HG03095 (cell line): ENCODE data around the gene PDCD5.
"Not testable (repeated sequence)": the region's sequence is repeated elsewhere in the genome, so short reads cannot be mapped to it uniquely, and the experiment has no call there.

Experiments
- ATAC-seq: cut with Tn5 transposase; IDR thresholded peaks from one replicate; pipeline ENCODE4 v1.9.1; 2021; ENCODE audit warnings: moderate library complexity; ENCODE audit not compliant: unreplicated experiment

The PDCD5 gene, protein sequence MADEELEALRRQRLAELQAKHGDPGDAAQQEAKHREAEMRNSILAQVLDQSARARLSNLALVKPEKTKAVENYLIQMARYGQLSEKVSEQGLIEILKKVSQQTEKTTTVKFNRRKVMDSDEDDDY

DNA sequence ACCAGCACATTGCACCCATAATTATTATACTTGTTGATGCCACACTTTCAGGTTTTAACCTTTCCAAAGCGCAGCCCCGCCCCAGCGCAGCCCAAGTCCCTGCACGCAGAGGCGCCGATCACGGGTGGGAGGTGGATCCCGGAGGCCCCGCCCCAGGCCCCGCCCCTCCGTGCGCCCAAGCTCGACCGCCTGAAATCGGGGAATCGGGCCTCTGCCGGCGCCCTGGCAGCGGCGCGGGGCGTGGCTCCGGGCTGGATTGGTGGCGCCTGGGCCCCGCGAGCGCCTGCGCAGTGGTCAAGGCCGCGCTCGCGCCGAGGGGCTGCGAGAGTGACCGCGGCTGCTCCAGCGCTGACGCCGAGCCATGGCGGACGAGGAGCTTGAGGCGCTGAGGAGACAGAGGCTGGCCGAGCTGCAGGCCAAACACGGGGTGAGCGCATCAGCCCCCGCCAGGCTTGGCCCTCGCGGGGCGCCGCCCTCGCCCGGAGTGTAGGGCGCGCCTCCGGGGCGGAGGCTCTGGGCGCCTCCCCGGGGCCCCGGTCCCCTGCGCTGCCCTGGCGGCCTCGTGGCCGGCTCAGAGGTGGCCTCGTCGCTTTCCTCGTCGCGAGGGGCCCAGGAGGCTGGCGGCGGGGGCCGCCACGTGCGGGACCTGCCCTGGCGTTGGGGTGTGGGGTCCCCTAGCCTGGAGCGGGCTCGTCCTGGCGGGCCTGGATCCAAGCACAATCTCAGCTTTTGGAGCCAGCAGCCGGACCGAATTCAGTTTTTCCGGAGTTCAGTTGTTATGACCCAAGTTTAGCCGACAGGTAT is at the start of gene PDCD5:
Gene PDCD5, plus strand, starts transcription at position 290 of the 804 bp plus-strand sequence. Its CDS starts 72 bp downstream, at position 362.
- ATAC-seq: peak; percentile 76

- no peak for ATAC-seq
These were observed 48.8 kb upstream of the PDCD5 start for GRCh38 chr19:32532233-32532632.

DNA sequence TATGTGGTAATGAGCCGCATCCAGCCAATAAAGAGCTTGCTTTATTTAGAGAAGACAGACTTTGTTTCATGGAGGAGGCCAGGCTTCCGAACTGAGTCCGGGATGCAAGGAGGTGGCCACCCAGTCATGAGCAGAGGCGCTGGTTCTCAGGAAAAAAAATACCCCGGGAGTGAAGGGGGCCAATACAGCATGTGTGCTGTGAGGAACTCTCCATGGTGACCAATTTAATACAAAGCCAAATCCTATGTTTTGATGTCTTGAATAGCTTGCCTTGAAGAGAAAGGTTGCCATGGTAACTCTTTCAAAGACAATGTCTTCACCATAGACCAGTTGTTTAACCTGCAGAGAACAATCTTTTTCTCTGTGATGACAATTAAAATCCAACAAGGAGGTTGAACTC is 43.4 kb upstream of the PDCD5 start:
- ATAC-seq: no peak

DNA sequence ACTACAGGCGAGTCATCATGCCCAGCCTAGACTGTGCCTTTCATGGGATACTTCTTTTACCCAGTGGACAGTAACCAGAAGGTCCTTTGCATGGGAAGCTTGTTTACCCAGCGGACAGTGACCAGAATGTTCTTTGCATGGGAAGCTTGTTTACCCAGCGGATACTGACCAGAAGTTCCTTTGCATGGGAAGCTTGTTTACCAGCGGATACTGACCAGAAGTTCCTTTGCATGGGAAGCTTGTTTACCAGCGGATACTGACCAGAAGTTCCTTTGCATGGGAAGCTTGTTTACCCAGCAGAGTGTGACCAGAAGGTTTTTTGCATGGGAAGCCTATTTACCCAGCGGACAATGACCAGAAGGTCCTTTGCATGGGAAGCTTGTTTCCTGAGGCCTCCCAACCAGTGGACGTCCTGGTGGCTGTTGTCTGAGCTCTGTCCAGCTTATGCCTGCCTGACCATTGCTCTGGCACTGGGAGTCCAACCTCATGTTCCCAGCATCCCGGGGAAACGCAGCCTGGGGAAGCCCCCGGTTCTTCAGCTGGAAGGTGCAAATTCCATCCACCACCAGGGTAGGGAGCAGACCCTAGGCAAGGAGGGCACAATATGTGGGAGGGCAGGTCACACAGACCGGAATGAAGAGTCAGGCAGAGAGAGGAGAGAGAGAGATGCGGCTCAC is 41.6 kb upstream of the PDCD5 start:
- no peak for ATAC-seq

DNA sequence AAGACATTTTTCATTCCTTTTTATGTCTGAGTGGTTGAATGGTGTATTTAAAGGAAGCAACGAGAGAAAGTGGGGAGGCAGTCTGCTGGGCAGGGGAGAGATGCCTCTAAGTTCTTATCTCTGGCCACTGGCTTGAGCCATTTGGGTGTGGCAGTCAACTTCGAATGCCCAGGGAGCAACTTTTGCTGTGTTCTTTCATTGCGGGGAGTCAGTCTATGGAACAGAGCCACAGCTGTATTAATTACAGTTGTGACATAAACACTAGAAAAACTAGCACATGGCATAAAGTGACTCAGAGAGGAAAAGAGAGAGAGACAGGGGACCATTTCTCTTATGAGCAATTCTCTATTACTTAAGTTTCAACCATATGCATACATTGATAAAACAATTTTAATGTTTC is 40.4 kb upstream of the PDCD5 start:
- no peak for ATAC-seq

GRCh38 chr19:32541376-32541775 is 39.6 kb upstream of the PDCD5 start:
- not testable (repeated sequence) for ATAC-seq

GRCh38 chr19:32542477-32543108 is 38.4 kb upstream of the PDCD5 start:
- ATAC-seq: no peak

DNA sequence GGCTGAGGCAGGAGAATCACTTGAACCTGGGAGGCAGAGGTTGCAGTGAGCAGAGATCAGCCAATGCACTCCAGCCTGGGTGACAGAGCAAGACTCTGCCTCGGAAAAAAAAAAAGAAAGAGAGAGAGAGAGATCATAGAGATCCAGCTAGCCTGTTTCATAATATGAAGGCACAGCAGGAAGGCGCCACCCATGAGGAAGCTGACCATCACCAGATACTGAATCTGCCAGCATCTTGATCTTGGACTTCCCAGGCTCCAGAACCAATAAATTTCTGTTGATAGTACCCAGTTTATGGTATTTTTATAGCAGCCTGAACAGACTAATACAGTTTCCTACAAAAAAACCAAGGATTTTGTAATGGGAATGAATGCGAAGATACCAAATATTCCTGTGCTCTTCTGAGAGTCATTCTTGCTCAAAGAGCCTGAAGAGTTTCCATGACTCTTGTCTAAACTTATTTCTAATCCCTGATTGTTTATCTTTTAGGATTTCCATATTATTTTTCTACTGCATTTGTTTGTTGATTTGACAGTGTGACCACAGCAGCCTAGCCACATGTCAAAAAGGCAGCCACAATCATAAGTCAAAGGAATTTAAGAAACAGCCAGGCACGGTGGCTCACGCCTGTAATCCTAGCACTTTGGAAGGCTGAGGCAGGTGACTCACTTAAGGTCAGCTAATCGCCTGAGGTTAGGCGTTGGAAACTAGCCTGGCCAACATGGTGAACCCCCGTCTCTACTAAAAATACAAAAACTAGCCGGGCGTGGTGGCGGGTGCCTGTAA is 37.7 kb upstream of the PDCD5 start:
- ATAC-seq: no peak

- no peak for ATAC-seq
These were observed 36.1 kb upstream of the PDCD5 start for GRCh38 chr19:32544917-32545316.

DNA sequence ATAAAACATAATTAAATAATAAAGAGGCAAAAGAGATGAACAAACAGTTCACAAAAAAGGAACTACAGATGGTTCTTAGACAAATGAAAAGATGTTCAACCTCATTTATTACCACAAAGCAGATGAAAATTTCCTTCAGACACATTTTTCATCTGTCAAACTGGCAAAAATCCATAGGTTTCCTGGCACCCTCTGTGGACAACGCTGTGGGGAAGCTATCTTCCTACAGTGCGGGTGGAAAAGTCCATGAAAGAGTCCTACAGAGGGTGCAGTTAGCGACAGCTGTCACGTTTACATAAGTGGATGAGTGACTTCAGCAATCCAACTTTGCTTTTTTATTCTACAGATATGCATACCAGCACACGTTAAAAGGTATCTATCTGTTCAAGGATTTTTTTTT is 30.3 kb upstream of the PDCD5 start:
- no peak for ATAC-seq

GRCh38 chr19:32555786-32556185 is 25.2 kb upstream of the PDCD5 start:
- no peak for ATAC-seq

GRCh38 chr19:32558607-32559228 is 22.3 kb upstream of the PDCD5 start:
- no peak for ATAC-seq

DNA sequence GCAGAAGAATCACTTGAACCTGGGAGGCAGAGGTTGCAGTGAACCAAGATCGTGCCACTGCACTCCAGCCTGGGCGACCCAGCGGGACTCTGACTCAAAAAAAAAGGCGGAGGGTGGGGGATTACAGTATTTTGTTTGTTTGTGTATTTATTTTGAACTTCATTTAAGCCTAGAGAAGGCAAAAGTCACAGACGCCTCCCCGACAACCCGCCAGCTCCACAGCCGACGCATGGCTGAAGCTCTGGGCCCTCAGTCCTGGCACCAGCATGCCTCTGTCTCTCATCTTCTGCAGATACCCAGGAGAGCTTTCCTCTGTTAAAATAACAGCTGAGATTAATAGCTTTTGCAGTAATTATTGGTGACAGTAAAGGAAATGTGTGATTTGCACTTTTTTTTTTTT is 17.2 kb upstream of the PDCD5 start:
- ATAC-seq: no peak

GRCh38 chr19:32566246-32566830 is 14.7 kb upstream of the PDCD5 start:
- no peak for ATAC-seq

GRCh38 chr19:32567486-32567885 is 13.5 kb upstream of the PDCD5 start:
- no peak for ATAC-seq

DNA sequence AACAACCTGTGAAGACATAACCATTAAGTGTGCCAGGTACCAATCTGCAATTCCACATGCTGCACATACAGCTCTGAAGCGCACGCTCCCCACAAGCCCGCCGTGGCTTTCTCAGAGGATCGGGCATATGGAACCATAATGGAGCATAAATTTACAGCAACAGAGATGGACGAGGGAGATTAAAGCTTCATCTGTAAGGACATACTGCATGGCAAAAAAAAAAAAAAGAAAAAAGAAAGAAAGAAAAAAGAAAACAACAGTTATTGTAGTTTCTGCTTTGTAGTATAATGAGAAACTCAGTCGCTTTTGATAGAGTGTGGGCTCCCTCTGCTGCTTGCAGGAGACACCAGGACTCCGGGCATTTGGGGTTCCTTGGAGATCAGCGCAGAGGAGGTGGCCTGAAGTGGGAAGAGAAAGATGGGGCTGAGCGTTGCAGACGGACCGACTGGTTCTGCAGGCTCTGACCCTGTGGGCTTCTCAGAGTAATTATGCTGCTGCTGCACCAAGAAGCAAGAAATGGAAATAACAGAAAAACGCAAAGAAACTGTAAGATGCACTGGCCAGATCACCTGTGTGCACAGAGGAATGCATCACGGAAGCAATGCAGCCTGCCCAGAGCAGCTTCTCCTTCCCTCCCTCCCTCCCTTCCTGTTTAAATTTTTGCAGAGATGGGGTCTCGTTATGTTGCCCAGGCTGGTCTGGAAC is 10.8 kb upstream of the PDCD5 start:
- no peak for ATAC-seq

- not testable (repeated sequence) for ATAC-seq
These were observed 9.4 kb upstream of the PDCD5 start for GRCh38 chr19:32571471-32572075.

GRCh38 chr19:32572700-32573491 is 8.1 kb upstream of the PDCD5 start:
- ATAC-seq: not testable (repeated sequence)
